ENCODE results near the gene ADGRB2.

GRCh38 chr1:31706384-31707058 lies 57.6 kb downstream of the ADGRB2 start:
- no peak for TF ChIP-seq EZH2phosphoT487 (IDR thresholded peaks at IDR 0.05; ENCODE audit: borderline replicate concordance, low read length)
- TF ChIP-seq, protein P1, sequence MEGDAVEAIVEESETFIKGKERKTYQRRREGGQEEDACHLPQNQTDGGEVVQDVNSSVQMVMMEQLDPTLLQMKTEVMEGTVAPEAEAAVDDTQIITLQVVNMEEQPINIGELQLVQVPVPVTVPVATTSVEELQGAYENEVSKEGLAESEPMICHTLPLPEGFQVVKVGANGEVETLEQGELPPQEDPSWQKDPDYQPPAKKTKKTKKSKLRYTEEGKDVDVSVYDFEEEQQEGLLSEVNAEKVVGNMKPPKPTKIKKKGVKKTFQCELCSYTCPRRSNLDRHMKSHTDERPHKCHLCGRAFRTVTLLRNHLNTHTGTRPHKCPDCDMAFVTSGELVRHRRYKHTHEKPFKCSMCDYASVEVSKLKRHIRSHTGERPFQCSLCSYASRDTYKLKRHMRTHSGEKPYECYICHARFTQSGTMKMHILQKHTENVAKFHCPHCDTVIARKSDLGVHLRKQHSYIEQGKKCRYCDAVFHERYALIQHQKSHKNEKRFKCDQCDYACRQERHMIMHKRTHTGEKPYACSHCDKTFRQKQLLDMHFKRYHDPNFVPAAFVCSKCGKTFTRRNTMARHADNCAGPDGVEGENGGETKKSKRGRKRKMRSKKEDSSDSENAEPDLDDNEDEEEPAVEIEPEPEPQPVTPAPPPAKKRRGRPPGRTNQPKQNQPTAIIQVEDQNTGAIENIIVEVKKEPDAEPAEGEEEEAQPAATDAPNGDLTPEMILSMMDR (conservative IDR thresholded peaks at IDR 0.05; ENCODE audit: low read depth, low read length): no peak
